OCI-LY7 (cell line): ENCODE measurements around the gene TOP2B. TPM values are rescaled to one million over a fixed set of nuclear protein-coding genes. Genes with fewer than 3 reads are reported as not detected.

Source experiments
- BruUV-seq: library from RNA; stranded (reverse); fragments of 400-500 nt; replicated peaks from 2 replicates; lab custom pipeline; 2021; lab: Mats Ljungman, UMichigan
- CTCF ChIA-PET: fragments of 300-600 bp; sonication (Branson Sonifier 250); formaldehyde crosslinking; loops from one replicate; lab custom pipeline; 2022; ENCODE audit warnings: antibody characterized with exemption; ENCODE audit not compliant: unreplicated experiment; lab: Charles Lee
- POLR2A ChIA-PET: fragments of 300-600 bp; sonication (Branson Sonifier 250); formaldehyde crosslinking; loops from one replicate; lab custom pipeline; 2022; ENCODE audit warnings: antibody characterized with exemption; lab: Charles Lee
- DNase-seq: peaks from one replicate; pipeline ENCODE4 v3.0.0-alpha.2; 2015; ENCODE audit warnings: low spot score
- H2AFZ ChIP-seq: fragments of 200-600 bp; sonication (generic), shearing (Covaris generic); 2 replicates; pipeline ENCODE4 v1.6.1; 2014; ENCODE audit warnings: mild to moderate bottlenecking, antibody characterized with exemption, low read length, moderate library complexity
- H3K27ac ChIP-seq: fragments of 200-600 bp; sonication (generic); 2 replicates; pipeline ENCODE4 v1.5.1; 2014; ENCODE audit warnings: mixed run types, low read depth, mild to moderate bottlenecking, moderate library complexity, low read length, inconsistent platforms; ENCODE audit not compliant: poor library complexity, severe bottlenecking
- H3K36me3 ChIP-seq: fragments of 200-600 bp; sonication (generic); 2 replicates; pipeline ENCODE4 v1.6.1; 2014; ENCODE audit warnings: mild to moderate bottlenecking, antibody characterized with exemption, low read length, moderate library complexity, mixed read lengths; ENCODE audit not compliant: insufficient read depth
- H3K4me1 ChIP-seq: fragments of 200-600 bp; sonication (generic); 2 replicates; pipeline ENCODE4 v1.5.1; 2014; ENCODE audit warnings: mild to moderate bottlenecking, low read length; ENCODE audit not compliant: insufficient read depth, poor library complexity, severe bottlenecking
- H3K4me2 ChIP-seq: fragments of 200-600 bp; sonication (generic); 2 replicates; pipeline ENCODE4 v1.6.1; 2014; ENCODE audit warnings: mild to moderate bottlenecking, low read length
- H3K4me3 ChIP-seq: fragments of 200-600 bp; sonication (generic); 2 replicates; pipeline ENCODE4 v1.5.1; 2014; ENCODE audit warnings: mild to moderate bottlenecking, low read depth, low read length; ENCODE audit not compliant: poor library complexity, severe bottlenecking
- H3K79me2 ChIP-seq: fragments of 200-600 bp; sonication (generic); 2 replicates; pipeline ENCODE4 v1.6.1; 2016; ENCODE audit warnings: low read depth, mild to moderate bottlenecking, low read length, moderate library complexity, mixed read lengths; ENCODE audit not compliant: insufficient read depth
- H3K9me2 ChIP-seq: fragments of 200-600 bp; sonication (generic); 2 replicates; pipeline ENCODE4 v1.6.1; 2016; ENCODE audit warnings: mild to moderate bottlenecking, low read length, mixed read lengths; ENCODE audit not compliant: insufficient read depth
- H3K9me3 ChIP-seq: fragments of 200-600 bp; sonication (generic); 2 replicates; pipeline ENCODE4 v1.6.1; 2014; ENCODE audit warnings: mild to moderate bottlenecking, mixed run types, low read length, mixed read lengths
- H4K20me1 ChIP-seq: fragments of 200-600 bp; sonication (generic); 2 replicates; pipeline ENCODE4 v1.6.1; 2014; ENCODE audit warnings: mild to moderate bottlenecking, antibody characterized with exemption, low read length, moderate library complexity, mixed read lengths; ENCODE audit not compliant: insufficient read depth
- CTCF ChIP-seq: fragments of 200-600 bp; sonication (generic); conservative IDR thresholded peaks from 2 replicates; pipeline ENCODE4 v1.5.1; 2014; ENCODE audit warnings: mild to moderate bottlenecking, antibody characterized with exemption, low read length, moderate library complexity, mixed read lengths
- EZH2phosphoT487 ChIP-seq: fragments of 200-600 bp; sonication (generic); IDR thresholded peaks from 2 replicates; pipeline ENCODE4 v1.6.1; 2018; ENCODE audit warnings: low read depth, borderline replicate concordance, mild to moderate bottlenecking, mixed run types, antibody characterized with exemption, low read length, moderate library complexity, mixed read lengths
- intact Hi-C: fragments of 100-400 bp; cut with micrococcal nuclease; formaldehyde crosslinking; loops from one replicate; pipeline ENCODE4 v1.10.0; 2022; ENCODE audit not compliant: unreplicated experiment
- total RNA-seq, 2 experiments: library from RNA; depleted of rRNA in 1 of 2; stranded (reverse); fragments of >200 nt in 1 of 2; shearing (Covaris generic) in 1 of 2; gene quantifications; 2 replicates each; pipeline ENCODE4 v1.2.3, GENCODE V29; 2014 to 2022

Gene TOP2B
- total RNA-seq, 2 experiments from 2014 or later: 162 to 264 TPM

GRCh38 chr3:25574172-25574765, 90.4 kb downstream of the TOP2B start:
- no peaks in the 10 kb centered on the region for H3K9me3 ChIP-seq
- H3K4me2 ChIP-seq: no peak overlapping the region
- intact Hi-C loops: no loop called here
- no peaks in the 10 kb centered on the region for H3K9me2 ChIP-seq
- H2AFZ ChIP-seq: no peak overlapping the region
- BruUV-seq: no TSS peak
- H3K4me3 ChIP-seq: no peak overlapping the region
- CTCF ChIA-PET: no interaction called here
- no peak for TF ChIP-seq CTCF
- TF ChIP-seq EZH2phosphoT487: no peak
- no peaks in the 10 kb centered on the region for H4K20me1 ChIP-seq
- POLR2A ChIA-PET: interaction anchor here (1.5 kb wide), 1 partner anchor 11 kb away, joined by 4 read pairs; no protein-coding TSS in a partner anchor
- no peak for DNase-seq
- no peak overlapping the region for H3K27ac ChIP-seq
- no peaks in the 10 kb centered on the region for H3K36me3 ChIP-seq
- H3K4me1 ChIP-seq: no peaks in the 10 kb centered on the region
- no peaks in the 10 kb centered on the region for H3K79me2 ChIP-seq

GRCh38 chr3:25573386-25574171, 91.1 kb downstream of the TOP2B start:
- CTCF ChIA-PET: no interaction called here
- BruUV-seq: no TSS peak
- H2AFZ ChIP-seq: no peak overlapping the region
- no peaks in the 10 kb centered on the region for H3K4me1 ChIP-seq
- no peak overlapping the region for H3K4me3 ChIP-seq
- no peaks in the 10 kb centered on the region for H3K79me2 ChIP-seq
- no peak overlapping the region for H3K27ac ChIP-seq
- no peaks in the 10 kb centered on the region for H4K20me1 ChIP-seq
- no peaks in the 10 kb centered on the region for H3K36me3 ChIP-seq
- TF ChIP-seq EZH2phosphoT487 (no peak), CTCF (no peak)
- no peaks in the 10 kb centered on the region for H3K9me2 ChIP-seq
- no peak overlapping the region for H3K4me2 ChIP-seq
- no peak for DNase-seq
- intact Hi-C loops: no loop called here
- POLR2A ChIA-PET: interaction anchor here (0.6 to 1.7 kb wide), 3 partner anchors 10 to 273 kb away, joined by 3 to 5 read pairs (median 4); no protein-coding TSS in a partner anchor
- no peaks in the 10 kb centered on the region for H3K9me3 ChIP-seq

- BruUV-seq: no TSS peak
- Histone ChIP-seq H4K20me1 (no peaks in the 10 kb centered on the region), H3K79me2 (no peaks in the 10 kb centered on the region), H2AFZ (no peak overlapping the region), H3K4me2 (no peak overlapping the region), H3K4me1 (no peaks in the 10 kb centered on the region), H3K27ac (no peak overlapping the region), H3K9me2 (no peaks in the 10 kb centered on the region), H3K36me3 (no peaks in the 10 kb centered on the region), H3K9me3 (no peaks in the 10 kb centered on the region), H3K4me3 (no peak overlapping the region)
- CTCF ChIA-PET: no interaction called here
- DNase-seq: no peak
- no peak for TF ChIP-seq EZH2phosphoT487
- no peak for TF ChIP-seq CTCF
- POLR2A ChIA-PET: interaction anchor here (0.6 to 1.7 kb wide), 3 partner anchors 10 to 273 kb away, joined by 3 to 5 read pairs (median 4); no protein-coding TSS in a partner anchor
- intact Hi-C loops: no loop called here
Measured at GRCh38 chr3:25572919-25573385, 91.8 kb downstream of the TOP2B start.
